GDM1 (cell line): ENCODE data around the gene NUDT2.
"Not testable (repeated sequence)": the region's sequence is repeated elsewhere in the genome, so short reads cannot be mapped to it uniquely, and the experiment has no call there.

Experiments
- DNase-seq: peaks from one replicate; lab custom pipeline; 2025; lab: John Stamatoyannopoulos, UW

NUDT2 gene

DNA sequence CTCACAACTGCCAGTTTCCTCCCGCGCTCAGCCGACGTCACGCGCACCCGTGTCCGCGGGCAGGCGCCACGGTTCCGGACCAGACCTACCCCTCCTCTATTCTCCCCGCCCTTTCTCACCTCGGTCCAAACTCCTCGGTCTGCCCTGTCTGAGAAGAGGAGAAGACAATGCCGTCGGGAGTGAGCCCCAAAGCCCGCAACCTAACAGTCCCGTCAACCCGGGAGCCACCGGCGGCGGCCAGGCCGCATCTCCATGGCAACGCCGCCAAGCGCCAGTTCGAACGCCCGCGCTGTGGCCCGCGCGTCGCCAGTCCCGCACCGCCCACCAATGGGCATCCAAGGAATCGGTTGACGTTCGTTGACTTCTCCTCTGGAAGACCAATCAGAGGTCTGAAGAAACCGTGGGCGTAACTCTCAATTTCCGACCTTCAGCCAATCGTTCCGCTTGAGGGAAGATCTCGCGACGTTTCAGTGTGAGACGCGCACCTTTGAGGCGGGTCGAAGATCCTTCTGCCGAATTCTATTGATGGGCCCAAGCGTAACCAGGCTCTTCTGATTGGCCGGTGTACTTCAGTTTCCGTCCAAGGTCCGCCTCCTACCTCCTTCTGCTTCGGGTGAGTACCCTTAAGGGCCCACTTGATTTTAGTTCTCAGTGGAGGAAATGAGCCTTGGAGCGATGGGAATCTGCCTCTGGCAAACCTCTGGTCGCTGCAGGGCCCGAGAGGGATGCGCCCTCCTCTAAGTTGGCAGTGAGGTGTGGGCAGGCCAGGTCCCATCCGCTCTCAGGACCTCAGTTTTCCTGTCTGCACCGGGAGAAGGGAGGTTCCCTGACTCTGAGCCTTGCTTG is at the start of gene NUDT2, which contains the start of gene KIF24:
TSS of gene NUDT2 (plus strand) at position 583 of the 846 bp plus-strand sequence. CDS start 9,471 bp downstream, outside the sequence.
TSS of gene KIF24 (minus strand) at position 282 of the 846 bp plus-strand sequence. CDS start 17,922 bp downstream, outside the sequence.
- peak; percentile 100 for DNase-seq

DNA sequence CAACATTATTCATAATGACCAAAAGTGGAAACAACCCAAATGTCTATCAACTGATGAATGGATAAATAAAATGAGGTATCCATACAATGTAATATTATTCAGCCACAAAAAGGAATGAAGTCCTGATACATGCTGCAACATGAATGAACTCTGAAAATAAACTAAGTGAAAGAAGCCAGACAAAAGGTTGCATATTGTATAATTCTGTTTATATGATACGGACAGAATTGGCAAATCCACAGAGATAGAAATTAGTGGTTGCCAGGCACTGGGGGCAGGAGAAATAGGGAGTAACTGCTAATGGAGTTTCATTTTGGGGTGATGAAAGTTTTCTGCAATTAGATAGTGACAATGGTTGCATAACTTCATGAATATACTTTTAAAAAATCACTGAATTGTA is 47.3 kb upstream of the NUDT2 start:
- no peak for DNase-seq

DNA sequence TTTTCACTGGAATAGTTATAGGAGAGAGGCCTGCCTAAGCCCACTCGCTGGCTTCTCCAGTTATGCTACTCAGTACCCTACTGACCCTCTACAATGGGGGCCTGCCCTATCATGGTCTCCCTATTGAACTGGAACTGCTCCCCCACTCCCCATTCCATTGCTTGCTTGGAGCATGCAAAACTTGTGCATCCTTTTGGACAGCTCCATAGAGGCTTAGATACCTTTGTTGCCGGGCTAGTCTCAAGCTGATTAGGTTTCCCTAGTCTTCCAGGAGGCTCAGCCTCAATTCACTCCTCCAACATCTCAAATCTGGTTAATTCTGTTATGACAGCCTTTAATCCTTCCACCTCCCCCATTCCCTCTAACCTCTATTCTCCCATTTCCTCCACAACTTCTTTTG is 40.2 kb upstream of the NUDT2 start:
- DNase-seq: no peak

DNA sequence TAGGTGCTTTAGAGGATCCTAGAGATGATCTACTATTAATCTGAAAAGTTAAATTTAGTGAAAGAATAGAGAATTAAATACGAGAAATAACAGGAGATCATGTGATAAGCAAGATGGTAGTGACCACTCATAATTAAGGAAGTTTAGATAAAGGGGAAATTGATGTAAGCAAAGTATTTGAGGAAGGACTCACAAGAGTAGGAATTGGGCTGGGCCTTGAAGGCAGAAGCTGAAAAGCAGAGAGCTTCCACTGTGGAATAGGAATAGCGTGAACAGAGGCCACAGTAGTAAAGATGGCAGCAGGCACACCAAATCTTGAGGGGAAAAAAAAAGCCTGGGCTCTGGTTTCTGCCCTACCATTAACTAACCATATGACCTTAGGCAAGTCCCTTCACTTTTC is 38.3 kb upstream of the NUDT2 start:
- DNase-seq: no peak

DNA sequence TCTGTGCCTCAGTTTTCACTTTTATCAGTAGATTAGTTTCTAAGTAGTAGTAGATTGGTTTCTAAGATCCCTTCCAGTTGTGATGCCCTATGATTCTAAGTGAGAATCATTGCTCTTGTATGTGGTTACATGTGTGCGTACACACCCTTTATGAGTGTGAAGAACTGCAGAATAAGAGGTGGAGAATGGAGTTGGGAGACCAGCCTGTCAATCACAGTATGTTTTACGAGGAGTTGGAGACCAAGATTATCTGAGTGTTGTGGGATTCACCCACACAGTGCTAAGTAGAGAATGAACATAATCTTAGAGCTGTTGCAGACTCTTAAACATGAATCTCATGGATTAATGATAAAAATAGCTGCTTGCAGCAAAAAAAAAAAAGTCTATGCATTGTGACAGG is 37.9 kb upstream of the NUDT2 start:
- no peak for DNase-seq

DNA sequence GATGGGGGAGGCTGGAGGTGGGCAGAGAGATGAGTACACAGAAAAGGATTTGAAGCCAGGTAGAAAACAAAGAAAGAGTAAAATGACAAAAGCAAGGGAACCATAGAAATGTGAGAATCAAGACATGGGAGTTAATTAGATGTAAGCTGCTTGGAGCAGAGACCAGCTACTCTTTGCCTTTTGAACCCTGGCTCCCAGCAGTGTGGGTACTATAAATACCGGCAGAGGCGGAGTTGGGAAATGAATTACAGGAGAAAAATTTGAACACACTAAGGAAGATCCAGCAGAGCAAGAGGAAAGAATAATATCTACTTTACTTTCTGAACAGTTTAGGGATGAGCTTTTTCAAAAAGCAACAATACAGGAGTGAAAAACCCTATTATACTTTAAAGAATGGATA is 36.8 kb upstream of the NUDT2 start:
- DNase-seq: no peak

DNA sequence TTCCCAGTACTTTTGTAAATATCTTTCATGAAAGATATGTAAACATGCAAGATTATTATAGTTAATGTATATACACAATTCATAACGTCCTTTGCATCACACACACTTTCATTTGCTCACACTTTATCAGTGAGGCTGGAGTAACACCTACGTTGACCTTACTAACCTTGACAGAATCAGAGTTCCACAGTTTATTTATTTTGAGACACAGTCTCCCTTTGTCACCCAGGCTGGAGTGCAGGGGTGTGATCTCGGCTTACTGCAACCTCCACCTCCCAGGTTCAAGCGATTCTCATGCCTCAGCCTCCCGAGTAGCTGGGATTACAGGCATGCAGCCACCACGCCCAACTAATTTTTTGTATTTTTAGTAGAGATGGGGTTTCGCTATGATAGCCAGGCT is 28.3 kb upstream of the NUDT2 start:
- not testable (repeated sequence) for DNase-seq

DNA sequence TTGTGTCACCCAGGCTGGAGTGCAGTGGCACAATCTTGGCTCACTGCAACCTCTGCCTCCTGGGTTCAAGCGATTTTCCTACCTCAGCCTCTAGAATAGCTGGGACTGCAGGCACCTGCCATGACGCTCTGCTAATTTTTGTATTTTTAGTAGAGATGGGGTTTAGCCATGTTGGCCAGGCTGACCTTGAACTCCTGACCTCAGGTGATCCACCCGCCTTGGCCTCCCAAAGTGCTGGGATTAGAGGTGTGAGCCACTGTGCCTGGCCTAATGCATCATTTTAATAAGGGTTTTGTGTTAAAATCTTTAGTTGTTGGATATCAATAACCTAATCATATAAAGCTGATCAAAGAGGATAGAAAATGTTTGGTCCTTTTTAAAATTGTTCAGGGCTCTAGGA is 21.1 kb upstream of the NUDT2 start:
- DNase-seq: not testable (repeated sequence)

DNA sequence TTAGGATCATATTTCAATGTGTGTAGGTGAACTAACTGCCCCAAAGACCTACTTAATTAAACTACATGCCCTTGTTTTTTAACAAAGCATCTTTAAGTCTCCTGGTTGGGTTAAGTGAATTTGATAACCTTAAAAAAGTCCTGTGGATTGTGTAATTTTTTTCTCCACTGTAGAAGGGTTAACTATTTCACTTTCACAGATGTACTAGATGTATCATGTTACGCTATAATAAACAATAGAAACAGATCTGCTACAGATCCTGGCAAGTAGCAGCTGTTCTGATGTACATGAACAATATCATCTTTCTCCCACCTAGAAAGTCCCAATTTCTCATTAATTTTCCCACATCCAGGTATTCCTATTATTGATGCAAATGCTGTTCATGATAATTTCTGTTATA is 19.2 kb upstream of the NUDT2 start:
- DNase-seq: no peak

DNA sequence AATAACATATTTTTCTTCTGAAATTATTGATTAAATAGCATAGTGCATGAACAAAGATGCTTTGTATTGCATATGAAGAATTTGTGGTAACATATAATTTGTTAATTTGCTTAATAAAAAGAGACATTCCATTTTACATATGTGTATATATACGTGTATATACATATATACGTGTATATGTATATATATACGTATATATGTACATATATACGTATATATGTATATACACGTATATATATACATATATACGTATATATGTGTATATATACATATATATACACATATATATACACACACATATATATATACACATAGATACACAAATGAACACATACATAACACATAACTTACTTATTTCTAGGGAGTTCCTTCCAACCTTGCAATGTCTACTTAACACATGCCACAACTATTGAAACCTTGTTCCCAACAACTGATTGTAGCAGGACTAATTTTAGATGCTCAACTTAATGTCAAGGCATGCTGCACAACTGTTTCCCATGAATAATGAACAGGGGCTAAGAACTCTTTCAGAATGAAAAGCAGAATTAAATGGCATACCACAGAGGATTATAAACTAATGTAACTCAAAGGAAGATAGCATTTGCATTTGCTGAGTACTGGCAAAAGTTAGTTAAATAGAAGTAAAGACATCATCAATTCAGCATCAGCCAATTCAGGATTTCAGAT is 17.7 kb upstream of the NUDT2 start:
- no peak for DNase-seq

DNA sequence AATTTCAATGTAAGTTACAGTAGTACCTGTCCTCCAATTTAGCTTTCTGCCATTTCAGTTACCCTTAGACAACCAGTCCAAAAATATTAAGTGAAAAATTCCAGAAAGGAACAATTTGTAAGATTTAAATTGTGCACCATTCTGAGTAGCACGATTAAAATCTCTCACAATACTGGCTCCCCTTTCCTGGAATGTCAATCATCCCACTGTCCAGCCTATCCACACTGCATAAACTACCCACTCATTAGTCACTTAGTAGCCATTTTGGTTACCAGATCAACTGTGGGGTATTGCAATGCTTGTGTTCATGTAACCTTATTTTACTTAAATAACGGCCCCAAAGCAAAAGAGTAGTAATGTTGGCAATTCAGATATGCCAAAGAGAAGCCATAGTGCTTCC is 11.9 kb upstream of the NUDT2 start:
- no peak for DNase-seq

DNA sequence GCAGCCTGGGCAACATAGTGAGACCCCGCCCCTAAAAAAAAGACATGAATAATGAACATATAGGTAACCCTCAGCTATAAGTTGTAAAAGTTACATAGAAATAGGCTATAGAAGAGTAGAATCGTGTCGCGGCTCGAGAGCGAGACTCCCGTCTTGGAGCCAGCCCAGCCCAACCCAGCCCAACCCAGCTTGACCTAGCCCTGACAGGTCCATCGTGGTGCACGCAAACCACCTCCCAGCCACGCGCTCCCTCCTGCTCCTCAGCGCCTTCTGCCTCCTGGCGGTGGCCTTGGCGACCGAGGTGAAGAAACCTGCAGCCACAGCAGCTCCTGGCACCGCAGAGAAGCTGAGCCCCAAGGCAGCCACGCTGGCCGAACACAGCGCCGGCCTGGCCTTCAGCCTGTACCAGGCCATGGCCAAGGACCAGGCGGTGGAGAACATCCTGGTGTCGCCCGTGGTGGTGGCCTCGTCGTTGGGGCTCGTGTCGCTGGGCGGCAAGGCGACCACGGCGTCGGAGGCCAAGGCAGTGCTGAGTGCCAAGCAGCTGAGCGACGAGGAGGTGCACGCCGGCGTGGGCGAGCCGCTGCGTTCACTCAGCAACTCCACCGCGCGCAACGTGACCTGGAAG is 11.1 kb upstream of the NUDT2 start:
- no peak for DNase-seq

DNA sequence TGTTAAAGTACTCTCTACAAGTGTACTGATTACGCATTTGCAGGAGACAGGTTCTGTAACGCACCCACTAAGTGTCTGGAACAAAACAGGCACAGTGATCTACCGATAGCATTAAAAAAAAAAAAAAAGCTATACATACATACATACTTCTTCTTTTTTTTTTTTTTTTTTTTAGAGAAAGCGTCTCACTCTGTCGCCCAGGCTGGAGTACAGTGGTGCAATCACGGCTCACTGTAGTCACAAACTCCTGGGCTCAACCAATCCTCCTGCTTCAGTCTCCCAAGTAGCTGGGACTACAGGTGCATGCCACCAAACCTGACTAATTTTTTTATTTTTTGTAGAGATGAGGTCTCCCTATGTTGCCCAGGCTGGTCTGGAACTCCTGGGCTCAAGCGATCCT is 7.9 kb upstream of the NUDT2 start:
- DNase-seq: no peak

DNA sequence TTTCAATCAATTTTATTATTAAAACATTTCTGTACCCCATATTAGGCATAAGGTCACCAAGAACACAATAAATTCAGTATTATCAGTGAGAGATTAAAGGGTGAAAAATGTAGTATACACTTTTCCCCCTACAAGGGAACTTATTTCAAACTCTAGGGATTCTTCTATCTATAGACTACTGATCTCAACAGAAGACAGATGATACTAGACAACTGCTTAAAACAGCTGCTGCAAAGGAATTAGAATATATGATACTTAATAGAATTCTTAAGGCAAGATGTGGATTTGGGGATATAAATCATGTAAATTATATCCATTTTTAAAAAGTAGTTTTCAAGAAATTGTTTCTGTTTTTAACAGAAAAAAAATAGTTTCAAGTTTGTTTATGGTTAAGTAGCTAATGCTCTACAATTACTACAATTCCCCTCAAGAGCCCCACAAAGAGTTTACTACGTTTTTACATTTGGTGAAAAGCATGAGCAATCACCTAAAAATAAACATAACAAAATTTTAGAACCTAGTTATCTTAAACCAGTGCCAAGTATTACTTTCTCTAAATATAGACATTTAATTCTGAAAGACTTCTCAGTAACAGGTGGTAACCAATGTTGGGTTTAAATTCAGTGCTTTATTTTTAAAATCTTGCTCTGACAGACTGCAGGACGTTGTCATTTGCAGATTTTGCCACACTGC is 6.3 kb upstream of the NUDT2 start:
- DNase-seq: no peak

DNA sequence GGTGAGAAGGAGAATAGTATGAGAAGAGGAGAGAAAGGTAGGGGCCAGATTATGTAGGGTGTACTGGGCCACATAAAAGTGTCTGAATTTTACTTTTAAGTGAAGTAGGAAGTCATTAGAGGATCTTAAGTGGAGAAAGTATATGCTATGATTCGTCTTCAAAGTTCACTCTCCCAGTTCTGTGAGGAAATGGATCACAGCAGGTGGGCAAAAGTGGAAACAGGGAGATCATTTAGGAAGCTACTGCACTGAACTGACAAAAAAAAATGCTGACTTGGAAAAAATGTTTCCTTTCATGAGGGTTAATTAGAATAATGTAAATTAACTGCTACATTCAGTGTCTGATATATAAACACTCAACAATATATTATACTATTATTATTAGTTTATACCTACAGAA is 2.7 kb upstream of the NUDT2 start:
- no peak for DNase-seq

DNA sequence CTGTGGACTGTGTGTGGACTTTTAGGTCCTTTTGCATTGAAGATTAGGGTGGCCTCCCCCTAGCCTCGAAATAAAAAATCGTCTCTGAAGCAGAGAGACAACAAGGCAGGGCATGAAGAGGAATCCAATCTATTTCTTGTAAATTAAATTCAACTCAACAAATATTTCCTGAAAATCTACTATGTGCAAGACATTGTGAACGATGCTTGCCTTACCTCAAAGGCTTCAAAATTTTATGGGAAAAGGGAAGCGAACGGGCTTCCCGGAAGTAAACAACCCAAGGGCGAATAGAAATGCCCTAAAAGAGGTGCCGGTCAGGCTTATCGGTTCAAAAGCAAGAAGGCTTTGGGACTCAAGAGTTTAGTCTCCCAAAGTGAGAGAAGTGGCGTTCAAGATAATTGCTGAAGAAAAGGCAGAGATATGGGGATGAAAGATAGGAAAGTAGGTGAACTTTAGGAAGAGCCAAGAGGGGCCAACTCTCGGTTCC is 826 bp upstream of the NUDT2 start:
- no peak for DNase-seq

DNA sequence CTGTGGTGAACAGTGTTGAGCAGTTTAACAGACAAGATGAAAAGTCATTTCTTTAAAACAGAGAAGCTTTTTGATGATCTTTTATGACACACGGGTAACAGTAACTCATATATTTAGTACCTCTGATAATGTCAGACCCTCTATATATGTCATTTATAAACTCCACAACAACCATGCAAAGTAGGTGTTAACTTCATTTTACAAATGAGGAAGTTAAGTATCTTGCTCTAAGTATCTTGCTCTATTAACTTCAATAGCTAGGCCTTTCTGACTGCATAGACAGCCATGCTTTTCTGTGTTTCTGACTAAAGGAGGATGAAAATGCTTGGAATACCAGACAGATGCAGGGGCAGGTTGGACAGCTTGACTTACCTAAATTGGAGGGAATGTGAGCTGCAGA is 1.8 kb downstream of the NUDT2 start:
- DNase-seq: no peak

DNA sequence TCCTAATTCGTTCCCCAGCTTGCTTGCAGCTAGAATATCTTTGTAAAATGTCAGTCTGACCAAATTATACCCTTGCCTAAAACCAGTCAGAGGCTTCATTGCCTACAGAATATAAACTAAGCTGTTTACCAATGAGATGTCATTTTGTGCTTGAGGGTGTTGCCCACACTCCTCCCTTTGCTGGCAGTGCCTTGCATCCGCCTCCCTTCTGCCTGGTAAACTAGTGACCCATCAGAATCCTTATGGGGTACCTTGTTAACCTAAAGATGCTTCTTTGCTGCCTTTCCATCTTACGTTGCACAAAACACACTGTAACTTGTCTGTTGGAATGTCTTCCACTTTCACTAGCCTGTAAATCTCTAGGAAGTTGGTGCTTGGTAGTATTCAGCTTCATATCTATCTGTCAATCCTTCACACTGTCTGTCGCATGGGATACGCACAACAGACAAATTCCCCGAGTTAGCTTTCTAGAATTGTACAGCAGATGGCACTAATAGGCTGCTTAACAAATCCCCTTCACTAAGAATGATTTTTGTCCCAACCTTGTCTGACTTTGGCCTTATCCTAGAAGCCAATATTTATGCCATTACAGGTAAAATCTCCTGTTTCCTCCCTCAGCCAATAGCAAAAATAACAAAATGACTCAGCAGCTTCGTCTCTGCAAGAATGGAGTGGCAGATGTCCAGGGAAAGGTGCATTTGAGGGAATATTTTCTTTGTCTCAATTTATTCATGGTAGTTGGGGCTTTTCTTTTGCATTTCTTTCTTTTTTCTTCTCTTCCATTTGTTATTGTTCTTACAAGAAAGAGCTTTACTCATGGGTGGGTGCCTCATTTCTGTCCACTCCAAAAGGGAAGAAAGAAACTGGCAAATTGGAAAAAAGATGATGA is 3.0 kb downstream of the NUDT2 start:
- peak; percentile 12 for DNase-seq

DNA sequence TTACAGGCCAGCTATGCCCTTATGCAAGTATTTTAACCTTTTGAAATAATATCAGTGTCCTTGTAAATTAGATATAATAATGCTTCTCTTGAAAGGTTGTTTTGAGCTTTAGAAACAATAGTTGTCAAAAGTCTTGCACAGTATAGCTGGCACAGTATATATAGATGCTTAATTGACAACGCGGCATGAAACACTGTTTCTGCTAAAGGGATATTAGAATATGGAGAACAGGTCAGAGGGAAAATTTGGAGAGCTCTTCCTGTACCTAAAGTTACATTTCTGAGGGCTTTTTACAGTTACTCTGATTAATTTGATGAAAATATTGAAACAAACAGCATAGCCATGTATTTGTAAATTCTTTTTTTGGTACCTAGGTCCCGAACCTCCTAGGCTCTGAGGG is 4.5 kb downstream of the NUDT2 start:
- DNase-seq: no peak

DNA sequence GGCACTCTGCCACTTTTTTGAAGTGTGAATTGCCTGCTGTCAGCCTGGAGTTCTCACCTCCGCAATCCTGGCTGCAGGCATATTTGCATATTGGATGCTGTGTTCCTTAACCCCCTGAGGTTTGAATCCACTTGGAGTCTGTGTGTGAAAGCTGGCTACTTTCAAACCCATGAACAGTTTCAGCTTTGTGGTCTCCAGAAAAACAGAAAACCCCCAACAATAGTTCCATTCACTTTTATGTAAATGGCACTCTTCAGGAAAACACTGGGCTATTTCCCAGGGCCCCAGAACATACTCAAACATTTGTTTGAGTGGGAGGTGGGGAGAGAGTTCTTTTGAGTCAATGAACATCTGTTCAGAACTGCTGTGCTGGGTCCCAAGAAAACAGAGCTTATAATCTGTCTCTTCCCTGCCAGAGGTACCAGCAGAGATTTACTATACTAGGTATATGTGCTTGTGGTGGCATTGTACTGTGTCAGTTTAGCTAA is 5.0 kb downstream of the NUDT2 start:
- DNase-seq: no peak

DNA sequence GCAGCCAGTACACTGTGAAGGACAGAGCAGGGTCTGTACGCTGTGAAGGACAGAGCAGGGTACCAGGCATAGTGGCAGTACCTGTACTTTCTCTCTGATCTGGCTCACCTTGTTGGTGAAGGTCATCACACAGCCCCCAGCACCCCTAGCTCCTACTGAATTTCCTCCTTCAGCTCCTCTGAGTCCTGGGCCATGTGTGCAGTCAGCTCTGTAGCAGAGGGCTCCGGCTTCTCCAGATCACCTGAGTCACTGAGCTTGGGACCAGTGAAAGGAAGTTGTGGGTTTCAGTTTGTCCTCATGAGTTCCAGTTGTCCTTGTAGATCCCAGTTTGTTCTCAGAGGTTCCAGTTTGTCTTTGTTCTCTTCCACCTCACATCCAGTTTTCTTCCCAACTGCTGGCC is 5.5 kb downstream of the NUDT2 start:
- no peak for DNase-seq
